ENCODE measurements around the gene GNAI1.
A peak's percentile ranks its signal among the peaks of the same experiment; 100 is the strongest.

The GNAI1 gene

DNA sequence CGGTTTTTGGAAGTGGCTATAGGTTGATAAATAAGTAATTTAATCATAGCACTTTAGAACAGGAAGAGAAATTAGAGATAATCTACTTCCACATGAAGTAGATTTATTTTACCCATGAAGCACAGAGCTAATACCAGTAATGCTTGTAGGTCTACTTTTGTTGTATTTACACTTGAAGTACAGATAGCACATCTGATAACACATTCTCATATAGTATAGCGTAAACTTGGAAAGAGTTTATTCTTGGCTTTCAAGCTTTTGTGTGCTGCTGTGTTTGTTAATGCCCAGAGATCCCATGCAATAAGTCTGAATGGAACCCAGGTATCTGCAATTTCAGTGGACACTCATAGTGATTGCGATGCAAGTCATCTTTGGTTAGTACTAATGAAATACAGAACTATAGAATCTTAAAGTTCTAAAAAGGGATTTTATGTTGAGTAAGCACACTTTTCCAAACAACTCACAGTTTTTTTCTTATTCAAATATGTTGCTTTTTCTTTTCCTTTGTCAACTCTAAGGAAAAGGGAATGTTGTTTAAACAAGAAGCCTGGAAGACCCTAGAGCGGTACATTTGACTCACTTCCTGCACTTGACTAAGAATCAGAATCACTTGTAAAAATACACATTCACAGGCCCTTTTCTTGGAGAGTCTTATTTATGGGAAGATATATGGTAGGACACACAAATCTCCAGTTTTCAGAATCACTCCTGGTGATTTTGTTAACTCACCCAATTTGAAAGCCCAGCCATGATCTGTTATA lies 105.8 kb downstream of the GNAI1 start:
- Histone ChIP-seq H3K4me1 (ENCODE audit: control insufficient read depth, insufficient read depth, low read length) (peaks cover 26% of the 10 kb centered on the region), H3K9me3 (ENCODE audit: control insufficient read depth, low read length) (no peaks in the 10 kb centered on the region), H3K4me3 (ENCODE audit: low read length) (no peak overlapping the region), H3K36me3 (ENCODE audit: control insufficient read depth, insufficient read depth, low read length, severe bottlenecking) (no peaks in the 10 kb centered on the region), H3K27me3 (replicated peaks; ENCODE audit: control insufficient read depth, insufficient read depth, low read length) (no peaks in the 10 kb centered on the region), H3K9ac (ENCODE audit: low read length) (no peak overlapping the region)
- DNase-seq (ENCODE audit: low read depth): no peak

- Histone ChIP-seq H3K27me3 (replicated peaks; ENCODE audit: control insufficient read depth, insufficient read depth, low read length) (no peaks in the 10 kb centered on the region), H3K9ac (ENCODE audit: low read length) (no peak overlapping the region), H3K36me3 (ENCODE audit: control insufficient read depth, insufficient read depth, low read length, severe bottlenecking) (no peaks in the 10 kb centered on the region), H3K4me3 (ENCODE audit: low read length) (no peak overlapping the region), H3K4me1 (ENCODE audit: control insufficient read depth, insufficient read depth, low read length) (peaks cover 27% of the 10 kb centered on the region), H3K9me3 (ENCODE audit: control insufficient read depth, low read length) (no peaks in the 10 kb centered on the region)
- DNase-seq (ENCODE audit: low read depth): no peak
Measured at GRCh38 chr7:80241671-80242070, 107.0 kb downstream of the GNAI1 start.

DNA sequence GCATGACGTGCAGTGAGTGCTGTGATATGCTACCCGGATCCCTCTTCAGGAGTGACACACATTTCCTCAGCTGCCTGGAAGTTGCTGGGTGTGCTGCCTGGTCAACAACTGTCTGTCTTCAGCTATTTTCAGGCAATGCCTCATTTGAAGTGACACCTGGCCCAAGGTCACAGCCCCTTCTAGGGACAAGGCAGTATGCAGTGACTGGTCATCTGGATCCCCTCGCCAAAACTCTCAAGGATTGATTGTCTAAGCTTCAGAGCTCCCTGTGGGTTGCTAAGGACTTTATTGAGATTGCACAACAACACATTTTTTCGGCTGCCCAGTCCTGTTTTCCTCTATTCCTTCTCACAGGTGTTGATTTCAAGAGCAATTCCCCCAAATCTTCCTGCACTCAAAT lies 108.8 kb downstream of the GNAI1 start:
- no peak for DNase-seq (ENCODE audit: low read depth)
- Histone ChIP-seq H3K27me3 (replicated peaks; ENCODE audit: control insufficient read depth, insufficient read depth, low read length) (no peaks in the 10 kb centered on the region), H3K4me1 (ENCODE audit: control insufficient read depth, insufficient read depth, low read length) (peaks cover 27% of the 10 kb centered on the region), H3K9me3 (ENCODE audit: control insufficient read depth, low read length) (no peaks in the 10 kb centered on the region), H3K9ac (ENCODE audit: low read length) (no peak overlapping the region), H3K36me3 (ENCODE audit: control insufficient read depth, insufficient read depth, low read length, severe bottlenecking) (no peaks in the 10 kb centered on the region), H3K4me3 (ENCODE audit: low read length) (no peak overlapping the region)

- peak; percentile 47 for DNase-seq (ENCODE audit: low read depth)
- Histone ChIP-seq H3K9me3 (ENCODE audit: control insufficient read depth, low read length) (no peaks in the 10 kb centered on the region), H3K27me3 (replicated peaks; ENCODE audit: control insufficient read depth, insufficient read depth, low read length) (no peaks in the 10 kb centered on the region), H3K4me3 (ENCODE audit: low read length) (peak overlapping the region; percentile 38), H3K9ac (ENCODE audit: low read length) (peak overlapping the region; percentile 72), H3K36me3 (ENCODE audit: control insufficient read depth, insufficient read depth, low read length, severe bottlenecking) (no peaks in the 10 kb centered on the region), H3K4me1 (ENCODE audit: control insufficient read depth, insufficient read depth, low read length) (peaks cover 24% of the 10 kb centered on the region)
Measured at GRCh38 chr7:80244206-80244916, 109.7 kb downstream of the GNAI1 start.

DNA sequence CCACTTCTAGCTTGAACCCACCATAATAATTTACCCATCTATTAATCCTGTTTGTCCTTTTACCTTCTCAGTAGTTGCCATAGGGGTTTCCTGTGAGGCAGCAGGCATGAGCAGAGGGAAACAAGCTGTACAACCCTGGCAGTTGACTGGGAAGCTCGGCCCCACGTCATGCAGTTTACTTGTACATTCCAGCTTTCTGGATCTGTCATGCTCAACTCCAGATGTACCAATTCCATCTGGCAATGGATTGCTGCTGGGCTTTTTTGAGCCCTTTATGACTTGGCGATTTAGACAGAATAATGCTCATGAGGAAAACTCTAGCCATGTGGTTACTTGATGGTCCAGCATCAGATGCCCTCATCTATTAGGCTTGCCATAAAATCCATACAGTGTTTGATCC lies 112.5 kb downstream of the GNAI1 start:
- peaks cover 20% of the 10 kb centered on the region for H3K4me1 ChIP-seq (ENCODE audit: control insufficient read depth, insufficient read depth, low read length)

GRCh38 chr7:80247891-80248290 lies 113.3 kb downstream of the GNAI1 start:
- no peaks in the 10 kb centered on the region for H3K27me3 ChIP-seq (replicated peaks; ENCODE audit: control insufficient read depth, insufficient read depth, low read length)
- H3K36me3 ChIP-seq (ENCODE audit: control insufficient read depth, insufficient read depth, low read length, severe bottlenecking): no peaks in the 10 kb centered on the region
- DNase-seq (ENCODE audit: low read depth): no peak
- no peak overlapping the region for H3K9ac ChIP-seq (ENCODE audit: low read length)
- H3K4me3 ChIP-seq (ENCODE audit: low read length): no peak overlapping the region
- H3K4me1 ChIP-seq (ENCODE audit: control insufficient read depth, insufficient read depth, low read length): peaks cover 20% of the 10 kb centered on the region
- H3K9me3 ChIP-seq (ENCODE audit: control insufficient read depth, low read length): no peaks in the 10 kb centered on the region

More for the DNA sequence above, 112.5 kb downstream of the GNAI1 start:
- H3K9me3 ChIP-seq (ENCODE audit: control insufficient read depth, low read length): no peaks in the 10 kb centered on the region
- no peaks in the 10 kb centered on the region for H3K36me3 ChIP-seq (ENCODE audit: control insufficient read depth, insufficient read depth, low read length, severe bottlenecking)
- DNase-seq (ENCODE audit: low read depth): no peak
- no peak overlapping the region for H3K9ac ChIP-seq (ENCODE audit: low read length)
- H3K4me3 ChIP-seq (ENCODE audit: low read length): no peak overlapping the region
- no peaks in the 10 kb centered on the region for H3K27me3 ChIP-seq (replicated peaks; ENCODE audit: control insufficient read depth, insufficient read depth, low read length)

- H3K27me3 ChIP-seq (replicated peaks; ENCODE audit: control insufficient read depth, insufficient read depth, low read length): no peaks in the 10 kb centered on the region
- no peaks in the 10 kb centered on the region for H3K36me3 ChIP-seq (ENCODE audit: control insufficient read depth, insufficient read depth, low read length, severe bottlenecking)
- H3K9ac ChIP-seq (ENCODE audit: low read length): no peak overlapping the region
- H3K4me1 ChIP-seq (ENCODE audit: control insufficient read depth, insufficient read depth, low read length): peaks cover 13% of the 10 kb centered on the region
- no peak overlapping the region for H3K4me3 ChIP-seq (ENCODE audit: low read length)
- no peaks in the 10 kb centered on the region for H3K9me3 ChIP-seq (ENCODE audit: control insufficient read depth, low read length)
- DNase-seq (ENCODE audit: low read depth): no peak
Measured at GRCh38 chr7:80249184-80249583, 114.6 kb downstream of the GNAI1 start.

- no peaks in the 10 kb centered on the region for H3K9me3 ChIP-seq (ENCODE audit: control insufficient read depth, low read length)
- no peak overlapping the region for H3K4me3 ChIP-seq (ENCODE audit: low read length)
- no peaks in the 10 kb centered on the region for H3K36me3 ChIP-seq (ENCODE audit: control insufficient read depth, insufficient read depth, low read length, severe bottlenecking)
- peak; percentile 71 for DNase-seq (ENCODE audit: low read depth)
- no peak overlapping the region for H3K9ac ChIP-seq (ENCODE audit: low read length)
- no peaks in the 10 kb centered on the region for H3K27me3 ChIP-seq (replicated peaks; ENCODE audit: control insufficient read depth, insufficient read depth, low read length)
- peaks cover 8% of the 10 kb centered on the region for H3K4me1 ChIP-seq (ENCODE audit: control insufficient read depth, insufficient read depth, low read length)
Measured at GRCh38 chr7:80249619-80250295, 115.1 kb downstream of the GNAI1 start.

- no peak for DNase-seq (ENCODE audit: low read depth)
Measured at GRCh38 chr7:80253237-80253636, 118.6 kb downstream of the GNAI1 start.

GRCh38 chr7:80253653-80254052 lies 119.0 kb downstream of the GNAI1 start:
- Histone ChIP-seq H3K9me3 (ENCODE audit: control insufficient read depth, low read length) (no peaks in the 10 kb centered on the region), H3K27me3 (replicated peaks; ENCODE audit: control insufficient read depth, insufficient read depth, low read length) (no peaks in the 10 kb centered on the region), H3K4me1 (ENCODE audit: control insufficient read depth, insufficient read depth, low read length) (no peaks in the 10 kb centered on the region), H3K4me3 (ENCODE audit: low read length) (no peak overlapping the region), H3K9ac (ENCODE audit: low read length) (no peak overlapping the region), H3K36me3 (ENCODE audit: control insufficient read depth, insufficient read depth, low read length, severe bottlenecking) (no peaks in the 10 kb centered on the region)
- no peak for DNase-seq (ENCODE audit: low read depth)

More at GRCh38 chr7:80253237-80253636, 118.6 kb downstream of the GNAI1 start:
- H3K9ac ChIP-seq (ENCODE audit: low read length): no peak overlapping the region
- H3K4me3 ChIP-seq (ENCODE audit: low read length): no peak overlapping the region
- no peaks in the 10 kb centered on the region for H3K27me3 ChIP-seq (replicated peaks; ENCODE audit: control insufficient read depth, insufficient read depth, low read length)
- H3K36me3 ChIP-seq (ENCODE audit: control insufficient read depth, insufficient read depth, low read length, severe bottlenecking): no peaks in the 10 kb centered on the region
- H3K9me3 ChIP-seq (ENCODE audit: control insufficient read depth, low read length): no peaks in the 10 kb centered on the region
- H3K4me1 ChIP-seq (ENCODE audit: control insufficient read depth, insufficient read depth, low read length): no peaks in the 10 kb centered on the region

GRCh38 chr7:80255656-80256055 lies 121.0 kb downstream of the GNAI1 start:
- Histone ChIP-seq H3K4me3 (ENCODE audit: low read length) (no peak overlapping the region), H3K27me3 (replicated peaks; ENCODE audit: control insufficient read depth, insufficient read depth, low read length) (no peaks in the 10 kb centered on the region), H3K36me3 (ENCODE audit: control insufficient read depth, insufficient read depth, low read length, severe bottlenecking) (no peaks in the 10 kb centered on the region), H3K4me1 (ENCODE audit: control insufficient read depth, insufficient read depth, low read length) (no peaks in the 10 kb centered on the region), H3K9me3 (ENCODE audit: control insufficient read depth, low read length) (no peaks in the 10 kb centered on the region), H3K9ac (ENCODE audit: low read length) (no peak overlapping the region)
- no peak for DNase-seq (ENCODE audit: low read depth)
